HG02973 (cell line): ENCODE measurements around the gene LRRD1.
"Not testable (repeated sequence)": the region's sequence is repeated elsewhere in the genome, so short reads cannot be mapped to it uniquely, and the experiment has no call there.

Experiments
- ATAC-seq: cut with Tn5 transposase; IDR thresholded peaks from one replicate; pipeline ENCODE4 v1.9.1; 2021; ENCODE audit warnings: moderate library complexity; ENCODE audit not compliant: unreplicated experiment

Gene LRRD1

DNA sequence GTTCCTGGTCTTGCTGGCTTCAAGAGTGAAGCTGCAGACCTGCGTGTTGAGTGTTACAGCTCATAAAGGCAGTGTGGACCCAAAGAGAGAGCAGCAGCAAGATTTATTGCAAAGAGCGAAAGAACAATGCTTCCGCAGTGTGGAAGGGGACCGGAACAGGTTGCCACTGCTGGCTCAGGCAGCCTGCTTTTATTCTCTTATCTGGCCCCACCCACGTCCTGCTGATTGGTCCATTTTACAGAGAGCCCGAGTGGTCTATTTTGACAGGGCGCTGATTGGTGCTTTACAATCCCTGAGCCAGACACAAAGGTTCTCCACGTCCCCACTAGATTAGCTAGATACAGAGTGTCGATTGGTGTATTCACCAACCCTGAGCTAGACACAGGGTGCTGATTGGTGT is 36.2 kb downstream of the LRRD1 start:
- not testable (repeated sequence) for ATAC-seq

DNA sequence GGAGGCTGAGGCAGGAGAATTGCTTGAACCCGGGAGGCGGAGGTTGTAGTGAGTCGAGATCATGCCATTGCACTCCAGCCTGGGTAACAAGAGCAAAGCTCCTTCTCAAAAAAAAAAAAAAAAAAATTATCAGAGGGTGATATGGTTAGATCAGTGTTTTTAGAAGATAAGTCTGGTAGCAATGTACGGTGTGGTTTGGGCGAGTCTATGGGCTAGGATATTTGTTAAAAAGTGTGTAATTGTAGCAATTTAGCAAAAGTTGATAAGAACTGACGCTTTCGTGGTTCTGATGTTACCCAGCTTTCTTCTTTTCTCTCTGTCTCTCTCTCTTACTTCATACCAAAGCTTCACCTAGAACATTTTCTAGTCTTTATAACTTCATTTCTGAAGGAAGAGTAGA is 37.8 kb downstream of the LRRD1 start:
- ATAC-seq, result no peak

GRCh38 chr7:92137557-92137956 is 41.4 kb downstream of the LRRD1 start:
- ATAC-seq, result no peak

DNA sequence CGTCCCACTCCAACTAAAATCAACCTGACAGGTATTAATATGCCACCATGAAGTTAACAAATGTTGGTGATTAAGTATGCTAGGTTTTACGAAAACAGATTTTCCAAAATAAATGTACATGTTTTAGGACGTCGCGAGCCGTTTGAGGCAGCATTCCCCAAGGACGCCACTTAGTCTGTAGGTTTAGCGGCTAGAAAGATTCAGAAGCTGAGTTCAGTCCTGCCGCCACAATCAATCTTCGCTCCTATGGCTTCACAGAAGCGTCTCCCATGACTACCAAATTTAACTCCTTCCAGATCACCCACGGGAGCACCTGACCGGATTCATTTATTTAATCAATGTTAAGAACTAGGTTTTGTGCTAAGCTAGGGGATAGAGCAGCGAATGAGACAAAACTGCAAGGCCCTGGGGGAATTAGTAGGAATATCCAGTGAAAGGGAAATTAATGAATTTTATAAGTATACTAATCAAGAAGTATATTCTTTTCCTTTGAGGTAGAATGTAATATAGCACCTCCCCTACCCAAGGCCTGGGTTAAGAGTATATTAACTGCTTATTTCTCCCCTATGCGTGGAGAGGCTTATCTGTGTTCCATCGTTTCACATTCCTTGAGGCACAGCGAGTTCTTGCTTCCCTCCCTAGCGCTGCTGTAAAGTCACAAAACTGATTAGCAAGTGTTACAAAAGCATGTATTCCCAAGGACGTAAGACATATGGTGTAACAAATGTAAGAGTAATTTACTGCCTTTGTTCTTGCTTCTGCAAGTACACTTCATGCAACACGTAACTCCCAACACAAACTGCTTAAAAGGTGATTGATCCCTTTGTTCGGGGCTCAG is 43.7 kb downstream of the LRRD1 start:
- no peak for ATAC-seq

- peak; percentile 85 for ATAC-seq
Observed at GRCh38 chr7:92134271-92135051, 44.5 kb downstream of the LRRD1 start, which contains the start of gene CYP51A1. Gene CYP51A1 (minus strand): TSS chr7:92134477. CDS start chr7:92134364, 113 bp downstream.

- ATAC-seq, result peak; percentile 22
Observed at GRCh38 chr7:92133737-92134270, 45.1 kb downstream of the LRRD1 start.

- peak; percentile 6 for ATAC-seq
Observed at GRCh38 chr7:92133133-92133736, 45.7 kb downstream of the LRRD1 start.

GRCh38 chr7:92131764-92132330 is 47.1 kb downstream of the LRRD1 start:
- no peak for ATAC-seq

- ATAC-seq, result no peak
Observed at GRCh38 chr7:92131093-92131492, 47.8 kb downstream of the LRRD1 start.

- no peak for ATAC-seq
Observed at GRCh38 chr7:92121681-92122080, 57.3 kb downstream of the LRRD1 start.

DNA sequence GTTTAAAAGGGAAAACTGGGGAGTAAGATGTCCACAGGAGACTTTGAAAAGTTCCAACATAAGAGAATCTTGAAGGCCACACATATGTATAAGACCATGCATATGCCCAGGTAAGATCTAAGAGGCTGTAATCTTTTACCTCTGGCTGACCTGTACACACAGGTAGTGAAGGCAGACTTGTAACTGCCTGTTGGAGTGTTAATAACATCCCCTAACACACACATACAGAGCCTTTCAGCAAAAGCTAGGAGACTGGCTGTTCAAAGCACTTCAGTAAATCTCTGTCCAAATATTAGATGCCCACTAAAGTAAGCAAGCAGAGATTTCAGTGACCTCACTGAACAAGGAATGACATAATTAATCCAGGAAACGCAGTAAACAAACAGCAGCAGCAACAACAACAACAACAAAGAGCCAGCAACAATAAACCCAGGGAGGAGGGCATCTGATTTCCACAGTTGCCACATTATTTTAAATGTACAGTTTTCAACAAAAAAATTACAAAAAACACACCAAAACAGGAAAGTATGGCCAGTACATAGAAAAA is 59.7 kb downstream of the LRRD1 start:
- no peak for ATAC-seq

DNA sequence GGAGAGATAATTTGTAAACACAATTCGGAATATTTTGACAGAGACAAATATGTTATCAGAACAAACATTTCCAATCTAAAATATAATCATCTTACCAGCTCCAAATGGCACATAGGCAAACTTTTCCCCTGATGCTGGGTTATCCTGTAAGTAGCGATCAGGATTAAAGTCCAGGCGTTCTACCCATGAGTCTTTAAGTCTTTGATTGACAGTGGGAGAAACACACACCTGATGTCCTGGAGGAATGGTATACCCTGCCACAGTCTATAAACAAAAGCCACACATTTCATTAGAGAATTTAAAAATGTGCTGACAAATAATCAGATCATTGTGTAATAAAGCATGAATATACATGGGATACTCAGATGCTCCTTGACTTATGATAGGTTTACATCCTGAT is 62.0 kb downstream of the LRRD1 start:
- ATAC-seq, result no peak

DNA sequence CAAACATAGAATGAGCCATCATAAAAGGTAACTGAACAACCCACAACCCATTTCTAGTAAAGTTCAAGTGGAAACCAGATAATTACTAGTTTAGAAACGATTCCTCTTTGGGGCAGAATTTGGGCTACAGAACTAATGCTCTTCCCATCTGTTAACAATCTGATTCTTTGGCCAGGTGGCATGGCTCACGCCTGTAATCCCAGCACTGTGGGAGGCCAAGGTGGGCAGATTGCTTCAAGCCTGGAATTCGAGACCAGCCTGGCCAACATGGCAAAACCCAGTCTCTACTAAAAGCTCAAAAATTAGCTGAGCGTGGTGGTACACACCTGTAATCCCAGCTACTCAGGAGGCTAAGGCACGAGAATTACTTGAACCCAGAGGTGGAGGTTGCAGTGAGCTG is 63.1 kb downstream of the LRRD1 start:
- no peak for ATAC-seq

- no peak for ATAC-seq
Observed at GRCh38 chr7:92110857-92111256, 68.1 kb downstream of the LRRD1 start.

DNA sequence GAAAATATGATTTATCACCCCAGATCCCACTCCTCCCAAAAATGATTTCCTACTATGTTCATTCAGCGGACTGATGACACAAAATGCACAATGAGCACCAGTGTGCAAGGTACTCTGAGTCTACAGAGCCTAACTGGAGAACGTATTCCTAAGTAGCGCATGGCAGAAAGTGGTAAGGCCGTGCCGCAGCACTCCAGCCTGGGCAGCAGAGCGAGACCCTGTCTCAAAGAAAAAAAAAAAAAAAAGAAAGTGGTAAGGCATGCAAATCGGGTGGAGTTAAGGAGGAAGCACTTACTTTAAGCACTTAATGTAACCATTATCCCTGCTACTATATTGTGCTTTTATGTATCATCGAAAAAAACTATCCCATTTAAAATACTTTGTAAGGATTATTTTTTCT is 70.1 kb downstream of the LRRD1 start:
- ATAC-seq, result no peak

- ATAC-seq, result not testable (repeated sequence)
Observed at GRCh38 chr7:92102862-92103261, 76.1 kb downstream of the LRRD1 start.

GRCh38 chr7:92100534-92100933 is 78.4 kb downstream of the LRRD1 start:
- no peak for ATAC-seq

- no peak for ATAC-seq
Observed at GRCh38 chr7:92095380-92095779, 83.6 kb downstream of the LRRD1 start.
